Cerebellar cortex (tissue), 1 donor: Measurements from ENCODE around the gene RNASEH1.
A peak's percentile ranks its signal among the peaks of the same experiment; 100 is the strongest.
"Not testable (repeated sequence)": the region's sequence is repeated elsewhere in the genome, so short reads cannot be mapped to it uniquely, and the experiment has no call there.

Experiments
- DNase-seq: peaks from one replicate; pipeline ENCODE4 v3.0.0-alpha.2; 2015; ENCODE audit warnings: low spot score

Gene RNASEH1

GRCh38 chr2:3589086-3589485, 31.0 kb upstream of the RNASEH1 start:
- DNase-seq: no peak

- DNase-seq: no peak
These were observed 30.0 kb upstream of the RNASEH1 start for GRCh38 chr2:3588084-3588483.

- DNase-seq: no peak
These were observed 29.3 kb upstream of the RNASEH1 start for GRCh38 chr2:3587432-3587831.

- no peak for DNase-seq
These were observed 28.9 kb upstream of the RNASEH1 start for GRCh38 chr2:3587021-3587420.

GRCh38 chr2:3586220-3586619, 28.1 kb upstream of the RNASEH1 start:
- no peak for DNase-seq

GRCh38 chr2:3585261-3586109, 27.4 kb upstream of the RNASEH1 start:
- no peak for DNase-seq

- DNase-seq: no peak
These were observed 26.6 kb upstream of the RNASEH1 start for GRCh38 chr2:3584608-3585260.

- DNase-seq: no peak
These were observed 25.9 kb upstream of the RNASEH1 start for GRCh38 chr2:3584076-3584475.

- peak; percentile 47 for DNase-seq
These were observed 23.5 kb upstream of the RNASEH1 start for GRCh38 chr2:3581367-3582262.

GRCh38 chr2:3580449-3580848, 22.3 kb upstream of the RNASEH1 start:
- DNase-seq: no peak

GRCh38 chr2:3578987-3579386, 20.9 kb upstream of the RNASEH1 start:
- DNase-seq: no peak

GRCh38 chr2:3576263-3576630, 18.1 kb upstream of the RNASEH1 start:
- not testable (repeated sequence) for DNase-seq

GRCh38 chr2:3575534-3576262, 17.6 kb upstream of the RNASEH1 start:
- no peak for DNase-seq

GRCh38 chr2:3574155-3574554, 16.0 kb upstream of the RNASEH1 start:
- no peak for DNase-seq

GRCh38 chr2:3572620-3573019, 14.5 kb upstream of the RNASEH1 start:
- DNase-seq: no peak

- DNase-seq: no peak
These were observed 13.2 kb upstream of the RNASEH1 start for GRCh38 chr2:3571284-3571683.

GRCh38 chr2:3569656-3570055, 11.5 kb upstream of the RNASEH1 start:
- not testable (repeated sequence) for DNase-seq

- DNase-seq: no peak
These were observed 8.7 kb upstream of the RNASEH1 start for GRCh38 chr2:3566806-3567205.

GRCh38 chr2:3565117-3565516, 7.0 kb upstream of the RNASEH1 start:
- DNase-seq: no peak

GRCh38 chr2:3563521-3563976, 5.4 kb upstream of the RNASEH1 start:
- DNase-seq: no peak

GRCh38 chr2:3557639-3558204, 411 bp downstream of the RNASEH1 start:
- no peak for DNase-seq
